Measurements from ENCODE around the gene YWHAG.
"Not testable (repeated sequence)": the region's sequence is repeated elsewhere in the genome, so short reads cannot be mapped to it uniquely, and the experiment has no call there.

The YWHAG gene

DNA sequence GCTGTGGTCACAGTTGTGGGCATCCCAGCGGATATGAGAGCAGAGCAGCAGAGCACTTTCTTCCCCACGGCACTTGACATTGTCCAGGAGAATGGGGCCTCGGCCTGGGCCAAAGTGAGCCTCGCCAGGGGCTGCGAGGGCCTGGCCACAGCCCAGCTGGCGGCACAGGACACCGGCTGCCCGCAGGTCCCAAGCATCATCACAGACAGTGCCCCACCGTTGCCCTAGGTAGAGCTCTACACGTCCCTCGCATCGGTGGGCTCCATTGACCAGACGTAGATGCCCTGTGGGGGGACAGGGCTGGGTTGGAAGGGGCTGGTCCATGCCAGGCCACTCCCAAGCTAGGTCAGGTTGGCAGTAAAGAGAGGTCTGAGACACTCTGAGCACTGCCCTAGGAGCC lies 31.3 kb upstream of the YWHAG start:
- H3K4me3 ChIP-seq (ENCODE audit: low read depth, low read length), result no peak overlapping the region
- TF ChIP-seq CTCF (IDR thresholded peaks at IDR 0.05; ENCODE audit: borderline replicate concordance, insufficient read depth, low read depth, low read length), result no peak

DNA sequence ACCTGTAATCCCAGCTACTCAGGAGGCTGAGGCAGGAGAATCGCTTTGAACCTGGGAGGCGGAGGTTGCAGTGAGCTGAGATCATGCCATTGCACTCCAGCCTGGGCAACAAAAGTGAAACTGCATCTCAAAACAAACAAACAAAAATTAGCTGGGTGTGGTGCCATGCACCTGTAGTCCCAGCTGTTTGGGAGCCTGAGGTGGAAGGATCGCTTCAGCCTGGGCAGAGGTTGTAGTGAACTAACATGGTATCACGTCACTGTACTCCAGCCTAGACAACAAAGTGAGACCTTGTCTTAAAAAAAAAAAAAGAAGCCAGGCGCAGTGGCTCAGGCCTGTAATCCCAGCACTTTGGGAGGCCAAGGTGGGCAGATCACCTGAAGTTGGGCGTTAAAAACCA lies 29.0 kb upstream of the YWHAG start:
- not testable (repeated sequence) for H3K4me3 ChIP-seq (ENCODE audit: low read depth, low read length)

GRCh38 chr7:76386691-76387260 lies 28.0 kb upstream of the YWHAG start:
- no peak overlapping the region for H3K4me3 ChIP-seq (ENCODE audit: low read depth, low read length)
- no peak for TF ChIP-seq CTCF (IDR thresholded peaks at IDR 0.05; ENCODE audit: borderline replicate concordance, insufficient read depth, low read depth, low read length)

- TF ChIP-seq CTCF (IDR thresholded peaks at IDR 0.05; ENCODE audit: borderline replicate concordance, insufficient read depth, low read depth, low read length), result no peak
- H3K4me3 ChIP-seq (ENCODE audit: low read depth, low read length), result no peak overlapping the region
Measured at GRCh38 chr7:76383089-76383944, 24.5 kb upstream of the YWHAG start.

- TF ChIP-seq CTCF (IDR thresholded peaks at IDR 0.05; ENCODE audit: borderline replicate concordance, insufficient read depth, low read depth, low read length), result no peak
- H3K4me3 ChIP-seq (ENCODE audit: low read depth, low read length), result no peak overlapping the region
Measured at GRCh38 chr7:76381814-76382213, 23.0 kb upstream of the YWHAG start.

DNA sequence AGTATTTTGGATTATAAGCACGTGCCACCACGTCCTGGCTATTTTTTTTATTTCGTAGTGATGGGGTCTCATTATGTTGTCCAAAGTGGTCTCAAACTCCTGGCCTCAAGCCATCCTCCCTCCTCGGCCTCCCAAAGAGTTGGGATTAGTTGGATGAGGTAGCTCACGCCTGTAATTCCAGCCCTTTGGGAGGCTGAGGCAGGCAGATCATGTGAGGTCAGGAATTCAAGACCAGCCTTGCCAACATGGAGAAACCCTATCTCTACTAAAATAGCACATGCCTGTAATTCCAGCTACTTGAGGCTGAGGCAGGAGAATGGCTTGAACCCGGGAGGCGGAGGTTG lies 21.8 kb upstream of the YWHAG start:
- TF ChIP-seq CTCF (IDR thresholded peaks at IDR 0.05; ENCODE audit: borderline replicate concordance, insufficient read depth, low read depth, low read length), result no peak

GRCh38 chr7:76377186-76377918 lies 18.6 kb upstream of the YWHAG start:
- H3K4me3 ChIP-seq (ENCODE audit: low read depth, low read length), result no peak overlapping the region
- no peak for TF ChIP-seq CTCF (IDR thresholded peaks at IDR 0.05; ENCODE audit: borderline replicate concordance, insufficient read depth, low read depth, low read length)

More for the DNA sequence above, 21.8 kb upstream of the YWHAG start:
- no peak overlapping the region for H3K4me3 ChIP-seq (ENCODE audit: low read depth, low read length)
